H1 (cell line): ENCODE results near the gene TTC24. TPM values are rescaled to one million over a fixed set of nuclear protein-coding genes. Genes with fewer than 3 reads are reported as not detected.

Source experiments
- polyA plus RNA-seq, 7 experiments: library from polyadenylated mRNA; depleted of rRNA in 3 of 7; stranded (reverse) in 5 of 7; unstranded in 2 of 7; fragments of >200 nt in 5 of 7; fragments of 200-250 nt in 2 of 7; gene quantifications; 1 replicate in 5 of 7; 2 replicates in 1 of 7; 4 replicates in 1 of 7; pipeline versions ENCODE4 v1.2.1 to v1.2.3, GENCODE V29; 2011 to 2013; ENCODE audit warnings: missing spikeins in 2 of 7, mixed read lengths in 2 of 7
- total RNA-seq: library from RNA; stranded (reverse); fragmentation: NEBNext Ultra II Directional; extraction: Animal tissue kit (Norgen Biotek cat#: 25700); gene quantifications from 2 replicates; pipeline ENCODE4 v1.2.1, GENCODE V29; 2021

Gene TTC24
- total and polyA plus RNA-seq, 2 of the 8 experiments (the other 6 are each of a cell fraction or from before 2014, with no cell fraction given): 0.08 TPM; not detected in 1

Other genes with a start within 250 kb of the TTC24 start
- 471 and 480 TPM in 2 replicates for gene CCT3, start 241.4 kb upstream of the TTC24 start, total RNA-seq
- gene CCT3, start 241.4 kb upstream of the TTC24 start, polyA plus RNA-seq (2011; rRNA removed): 321 and 431 TPM in 2 replicates
- gene TSACC, start 241.2 kb upstream of the TTC24 start, total RNA-seq: 1.0 and 2.1 TPM in 2 replicates
- gene TSACC, start 241.2 kb upstream of the TTC24 start, polyA plus RNA-seq (2011; rRNA removed): 3.3 and 5.0 TPM in 2 replicates
- gene RHBG, start 210.5 kb upstream of the TTC24 start, total RNA-seq: 2.2 and 2.6 TPM in 2 replicates
- 2.7 and 3.1 TPM in 2 replicates for gene RHBG, start 210.5 kb upstream of the TTC24 start, polyA plus RNA-seq (2011; rRNA removed)
- 17.3 and 19.5 TPM in 2 replicates for gene MEF2D, start 78.9 kb upstream of the TTC24 start, total RNA-seq
- gene MEF2D, start 78.9 kb upstream of the TTC24 start, polyA plus RNA-seq (2011; rRNA removed): 20.3 and 44.4 TPM in 2 replicates
- gene IQGAP3, start 7.2 kb upstream of the TTC24 start, total RNA-seq: 20.9 and 22.3 TPM in 2 replicates
- gene IQGAP3, start 7.2 kb upstream of the TTC24 start, polyA plus RNA-seq (2011; rRNA removed): 14.6 and 18.2 TPM in 2 replicates
- gene NAXE, start 12.1 kb downstream of the TTC24 start, total RNA-seq: 73.1 and 75.4 TPM in 2 replicates
- gene NAXE, start 12.1 kb downstream of the TTC24 start, polyA plus RNA-seq (2011; rRNA removed): 74.3 and 99.5 TPM in 2 replicates
- gene GPATCH4, start 21.8 kb downstream of the TTC24 start, total RNA-seq: 47.9 and 48.5 TPM in 2 replicates
- gene GPATCH4, start 21.8 kb downstream of the TTC24 start, polyA plus RNA-seq (2011; rRNA removed): 19.3 and 20.5 TPM in 2 replicates
- 0.19 TPM in 1 of 2 replicates, not detected in the other for gene HAPLN2, start 39.7 kb downstream of the TTC24 start, total RNA-seq
- gene HAPLN2, start 39.7 kb downstream of the TTC24 start, polyA plus RNA-seq (2011; rRNA removed): 0.51 and 1.2 TPM in 2 replicates
- gene BCAN, start 62.4 kb downstream of the TTC24 start, total RNA-seq: 3.8 and 4.5 TPM in 2 replicates
- gene BCAN, start 62.4 kb downstream of the TTC24 start, polyA plus RNA-seq (2011; rRNA removed): 17.1 and 24.0 TPM in 2 replicates
- 135 and 138 TPM in 2 replicates for gene NES, start 97.7 kb downstream of the TTC24 start, total RNA-seq
- gene NES, start 97.7 kb downstream of the TTC24 start, polyA plus RNA-seq (2011; rRNA removed): 13.3 and 20.3 TPM in 2 replicates
- 119 TPM in 2 replicates for gene CRABP2, start 125.9 kb downstream of the TTC24 start, total RNA-seq
- gene CRABP2, start 125.9 kb downstream of the TTC24 start, polyA plus RNA-seq (2011; rRNA removed): 69.2 and 130 TPM in 2 replicates
- 28.4 and 31.8 TPM in 2 replicates for gene METTL25B, start 148.7 kb downstream of the TTC24 start, total RNA-seq
- 30.1 and 43.1 TPM in 2 replicates for gene METTL25B, start 148.7 kb downstream of the TTC24 start, polyA plus RNA-seq (2011; rRNA removed)
- gene ISG20L2, start 149.0 kb downstream of the TTC24 start, total RNA-seq: 47.5 and 53.1 TPM in 2 replicates
- 46.9 and 53.0 TPM in 2 replicates for gene ISG20L2, start 149.0 kb downstream of the TTC24 start, polyA plus RNA-seq (2011; rRNA removed)
- 34.4 and 35.2 TPM in 2 replicates for gene MRPL24, start 161.4 kb downstream of the TTC24 start, total RNA-seq
- 23.4 and 29.7 TPM in 2 replicates for gene MRPL24, start 161.4 kb downstream of the TTC24 start, polyA plus RNA-seq (2011; rRNA removed)
- gene HDGF, start 172.0 kb downstream of the TTC24 start, total RNA-seq: 391 and 395 TPM in 2 replicates
- gene HDGF, start 172.0 kb downstream of the TTC24 start, polyA plus RNA-seq (2011; rRNA removed): 132 and 145 TPM in 2 replicates
- 102 and 115 TPM in 2 replicates for gene PRCC, start 187.8 kb downstream of the TTC24 start, total RNA-seq
- 84.1 and 95.2 TPM in 2 replicates for gene PRCC, start 187.8 kb downstream of the TTC24 start, polyA plus RNA-seq (2011; rRNA removed)
- gene SH2D2A, start 237.1 kb downstream of the TTC24 start, total RNA-seq: 3.3 and 4.5 TPM in 2 replicates
- gene SH2D2A, start 237.1 kb downstream of the TTC24 start, polyA plus RNA-seq (2011; rRNA removed): 7.9 and 13.7 TPM in 2 replicates